ENCODE data around the gene PDGFB.

Gene PDGFB

GRCh38 chr22:39283322-39284141, 38.8 kb upstream of the PDGFB start:
- Histone ChIP-seq H3K27me3 (ENCODE audit: insufficient read depth, low read length) (peaks cover 6% of the 10 kb centered on the region; the same call in 1 of the 2 replicates), H3F3A (ENCODE audit: insufficient read depth, low read length) (no peaks in the 10 kb centered on the region), H2AFZ (ENCODE audit: low read length) (no peak overlapping the region), H4K20me1 (ENCODE audit: insufficient read depth, low read length) (no peaks in the 10 kb centered on the region), H3K79me2 (ENCODE audit: insufficient read depth, low read length) (no peaks in the 10 kb centered on the region), H3K4me3 (ENCODE audit: low read depth, low read length, poor library complexity, severe bottlenecking) (no peak overlapping the region), H3K4me1 (ENCODE audit: insufficient read depth, low read length, severe bottlenecking) (no peaks in the 10 kb centered on the region), H3K9ac (ENCODE audit: low read length) (no peak overlapping the region), H3K4me2 (ENCODE audit: low read length) (no peak overlapping the region), H3K9me3 (ENCODE audit: low read length) (no peaks in the 10 kb centered on the region), H3K36me3 (ENCODE audit: insufficient read depth, low read length) (no peaks in the 10 kb centered on the region), H3K9me2 (ENCODE audit: low read depth, low read length) (no peaks in the 10 kb centered on the region), H3K27ac (ENCODE audit: low read depth, low read length, poor library complexity, severe bottlenecking) (no peak overlapping the region)
- TF ChIP-seq CTCF (IDR thresholded peaks at IDR 0.05; ENCODE audit: low read length): no peak
- TF ChIP-seq EZH2 (IDR thresholded peaks at IDR 0.05; ENCODE audit: borderline replicate concordance, low read length): no peak

- H3K9ac ChIP-seq (ENCODE audit: low read length): no peak overlapping the region
- H3K4me1 ChIP-seq (ENCODE audit: insufficient read depth, low read length, severe bottlenecking): no peaks in the 10 kb centered on the region
- H3K9me3 ChIP-seq (ENCODE audit: low read length): no peaks in the 10 kb centered on the region
- H3K4me2 ChIP-seq (ENCODE audit: low read length): no peak overlapping the region
- H2AFZ ChIP-seq (ENCODE audit: low read length): no peak overlapping the region
- no peak overlapping the region for H3K4me3 ChIP-seq (ENCODE audit: low read depth, low read length, poor library complexity, severe bottlenecking)
- TF ChIP-seq EZH2 (IDR thresholded peaks at IDR 0.05; ENCODE audit: borderline replicate concordance, low read length) (no peak), CTCF (IDR thresholded peaks at IDR 0.05; ENCODE audit: low read length) (no peak)
- no peak overlapping the region for H3K27ac ChIP-seq (ENCODE audit: low read depth, low read length, poor library complexity, severe bottlenecking)
- H3F3A ChIP-seq (ENCODE audit: insufficient read depth, low read length): no peaks in the 10 kb centered on the region
- no peaks in the 10 kb centered on the region for H3K36me3 ChIP-seq (ENCODE audit: insufficient read depth, low read length)
- peaks cover 6% of the 10 kb centered on the region; the same call in 1 of the 2 replicates for H3K27me3 ChIP-seq (ENCODE audit: insufficient read depth, low read length)
- H3K79me2 ChIP-seq (ENCODE audit: insufficient read depth, low read length): no peaks in the 10 kb centered on the region
- no peaks in the 10 kb centered on the region for H3K9me2 ChIP-seq (ENCODE audit: low read depth, low read length)
- H4K20me1 ChIP-seq (ENCODE audit: insufficient read depth, low read length): no peaks in the 10 kb centered on the region
Observed at GRCh38 chr22:39282645-39283321, 38.0 kb upstream of the PDGFB start.

- Histone ChIP-seq H3K27ac (ENCODE audit: low read depth, low read length, poor library complexity, severe bottlenecking) (no peak overlapping the region), H4K20me1 (ENCODE audit: insufficient read depth, low read length) (no peaks in the 10 kb centered on the region), H3K4me2 (ENCODE audit: low read length) (no peak overlapping the region), H3K79me2 (ENCODE audit: insufficient read depth, low read length) (no peaks in the 10 kb centered on the region), H3K4me3 (ENCODE audit: low read depth, low read length, poor library complexity, severe bottlenecking) (no peak overlapping the region), H3K36me3 (ENCODE audit: insufficient read depth, low read length) (peaks cover 3% of the 10 kb centered on the region; the same call in 1 of the 2 replicates), H3F3A (ENCODE audit: insufficient read depth, low read length) (no peaks in the 10 kb centered on the region), H3K9me3 (ENCODE audit: low read length) (peaks cover 3% of the 10 kb centered on the region; the same call in 1 of the 2 replicates), H2AFZ (ENCODE audit: low read length) (no peak overlapping the region), H3K9ac (ENCODE audit: low read length) (no peak overlapping the region), H3K27me3 (ENCODE audit: insufficient read depth, low read length) (peaks cover 8% of the 10 kb centered on the region; the same call in 1 of the 2 replicates), H3K4me1 (ENCODE audit: insufficient read depth, low read length, severe bottlenecking) (no peaks in the 10 kb centered on the region), H3K9me2 (ENCODE audit: low read depth, low read length) (no peaks in the 10 kb centered on the region)
- no peak for TF ChIP-seq EZH2 (IDR thresholded peaks at IDR 0.05; ENCODE audit: borderline replicate concordance, low read length)
- no peak for TF ChIP-seq CTCF (IDR thresholded peaks at IDR 0.05; ENCODE audit: low read length)
Observed at GRCh38 chr22:39281126-39281525, 36.3 kb upstream of the PDGFB start.
